Activated effector memory CD4-positive, alpha-beta T cell treated with anti-CD3 and anti-CD28 coated beads, Interleukin-2, amount 50 U/mL, for 16 hours (primary cell): ENCODE results near the gene RNF182.
"Not testable (repeated sequence)": the region's sequence is repeated elsewhere in the genome, so short reads cannot be mapped to it uniquely, and the experiment has no call there.

ENCODE experiments used
- DNase-seq: peaks from one replicate; pipeline ENCODE4 v3.0.0-alpha.2; 2020

The RNF182 gene

DNA sequence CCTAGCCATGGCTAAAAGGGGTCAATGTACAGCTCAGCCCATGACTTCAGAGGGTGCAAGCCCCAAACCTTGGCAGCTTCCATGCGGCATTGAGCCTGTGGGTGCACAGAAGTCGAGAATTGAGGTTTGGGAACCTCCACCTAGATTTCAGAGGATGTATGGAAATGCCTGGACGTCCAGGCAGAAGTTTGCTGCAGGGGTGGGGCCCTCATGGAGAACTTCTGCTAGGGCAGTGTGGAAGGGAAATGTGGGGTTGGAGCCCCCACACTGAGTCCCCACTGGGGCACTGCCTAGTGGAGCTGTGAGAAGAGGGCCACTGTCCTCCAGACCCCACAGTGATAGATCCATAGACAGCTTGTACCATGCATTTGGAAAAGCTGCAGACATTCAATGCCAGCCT, 47.9 kb downstream of the RNF182 start:
- DNase-seq = not testable (repeated sequence)

DNA sequence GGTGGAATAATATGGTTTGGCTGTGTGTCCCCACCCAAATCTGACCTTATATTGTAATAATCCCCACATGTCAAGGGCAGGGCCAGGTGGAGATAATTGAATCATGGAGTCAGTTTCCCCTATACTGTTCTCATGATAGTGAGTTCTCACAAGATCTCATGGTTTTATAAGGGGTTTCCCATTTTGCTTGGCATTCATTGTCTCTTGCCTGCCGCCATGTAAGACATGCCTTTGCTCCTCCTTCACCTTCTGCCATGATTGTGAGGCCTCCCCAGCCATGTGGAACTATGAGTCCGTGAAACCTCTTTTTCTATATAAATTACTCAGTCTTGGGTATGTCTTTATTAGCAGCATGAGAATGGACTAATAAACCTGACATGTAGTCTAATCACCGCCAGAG, 48.7 kb downstream of the RNF182 start:
- not testable (repeated sequence) for DNase-seq

DNA sequence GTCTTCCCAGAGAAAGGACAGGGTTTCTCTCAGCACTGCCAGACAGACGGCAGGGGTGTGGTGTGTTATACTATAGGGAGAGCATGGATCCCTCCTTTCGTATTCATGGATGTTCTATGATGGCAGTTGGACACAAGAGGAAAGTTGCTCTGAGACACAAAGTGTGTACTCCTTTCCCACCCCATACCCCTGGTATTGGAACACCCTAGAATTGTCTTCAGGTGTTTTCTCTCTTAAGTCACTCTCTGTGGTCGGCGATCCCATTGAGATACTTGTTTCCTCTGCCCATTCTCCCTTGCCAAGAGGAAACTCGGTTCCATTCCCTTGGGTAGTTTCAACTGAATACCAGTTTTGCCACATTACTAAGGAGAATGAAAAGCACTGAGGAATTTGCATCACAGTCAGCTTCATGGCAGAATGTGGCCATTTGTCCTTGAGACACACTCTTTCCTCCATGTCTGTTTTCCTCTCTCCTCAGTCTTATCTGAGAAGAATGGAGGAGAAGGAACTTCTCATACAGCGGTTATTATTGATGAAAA, 53.4 kb downstream of the RNF182 start:
- DNase-seq = no peak

DNA sequence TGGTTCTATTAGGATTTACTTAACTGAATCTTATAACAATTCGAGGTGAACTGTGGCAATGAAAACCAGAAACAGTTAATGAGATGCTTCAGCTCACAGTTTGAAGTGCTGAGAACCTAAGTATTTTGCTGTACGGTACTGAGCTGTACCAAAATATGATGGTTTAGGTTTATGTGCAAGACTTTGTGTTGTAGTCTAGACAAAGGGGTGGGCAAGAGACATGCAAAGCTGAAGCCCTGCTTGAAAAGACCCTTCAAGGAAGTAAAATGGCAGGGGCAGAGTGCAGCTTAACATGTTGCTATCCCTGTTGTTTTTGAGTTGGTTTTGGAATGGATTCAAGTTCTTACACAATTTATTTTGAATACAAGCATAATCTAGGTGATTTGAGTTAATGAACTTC, 54.0 kb downstream of the RNF182 start:
- DNase-seq = no peak

DNA sequence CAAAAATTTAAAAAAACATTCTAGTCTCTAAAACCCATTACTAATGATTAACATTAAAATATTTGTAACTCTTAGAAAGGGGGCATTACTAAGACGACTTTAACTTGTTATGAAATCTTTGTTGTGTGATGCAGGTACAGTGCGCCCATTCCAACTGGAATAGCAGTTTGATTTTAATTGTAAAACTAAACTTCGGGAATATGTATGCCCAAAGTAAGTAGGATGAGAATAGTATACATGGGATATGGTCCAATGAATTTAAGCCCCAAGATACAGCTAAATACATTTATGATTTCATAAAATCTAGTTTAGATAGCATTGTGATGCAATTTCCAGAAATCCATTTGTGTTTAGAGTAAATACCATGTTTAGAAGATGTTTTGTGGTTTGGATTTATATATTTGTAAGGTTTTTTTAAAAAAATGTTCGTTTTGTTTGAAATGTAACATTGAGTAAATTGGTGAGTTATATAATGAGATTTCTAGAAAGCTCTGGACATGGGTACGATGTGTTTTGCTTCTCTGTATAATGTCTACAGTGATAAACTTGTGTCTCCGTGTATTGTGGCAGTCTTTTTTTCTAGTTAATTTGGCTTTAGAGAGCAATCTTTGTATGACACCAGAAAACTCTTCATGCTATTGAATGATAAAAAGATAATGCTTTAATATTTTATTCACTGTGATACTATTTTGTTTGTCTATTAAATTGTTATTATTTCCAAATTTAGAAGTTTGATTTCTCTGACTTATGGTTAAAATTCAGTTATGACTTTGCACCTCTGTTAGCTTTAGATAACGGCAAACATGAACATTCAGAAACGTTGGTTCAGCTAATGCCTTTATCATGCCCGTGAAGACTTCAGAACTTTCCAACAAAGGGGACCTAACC, 54.8 kb downstream of the RNF182 start:
- DNase-seq = no peak

DNA sequence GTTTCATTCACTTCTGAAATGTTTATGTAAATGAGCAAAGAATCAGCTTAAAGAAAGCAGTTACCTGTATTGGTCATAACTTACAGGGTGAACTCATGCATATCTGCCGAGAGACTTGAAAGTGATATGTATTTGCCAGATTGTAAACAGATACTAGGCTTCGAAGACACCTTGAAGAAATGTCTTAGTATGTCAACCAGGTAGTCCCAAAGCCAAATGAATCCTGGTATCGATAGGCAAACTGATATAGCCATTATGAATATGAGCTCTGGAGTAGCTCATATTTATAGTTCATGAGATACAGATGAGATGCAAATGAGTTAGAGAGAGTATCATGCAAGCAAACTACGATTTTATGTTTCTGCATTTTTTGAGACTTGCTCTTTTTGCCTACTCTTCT, 55.8 kb downstream of the RNF182 start:
- DNase-seq = no peak

DNA sequence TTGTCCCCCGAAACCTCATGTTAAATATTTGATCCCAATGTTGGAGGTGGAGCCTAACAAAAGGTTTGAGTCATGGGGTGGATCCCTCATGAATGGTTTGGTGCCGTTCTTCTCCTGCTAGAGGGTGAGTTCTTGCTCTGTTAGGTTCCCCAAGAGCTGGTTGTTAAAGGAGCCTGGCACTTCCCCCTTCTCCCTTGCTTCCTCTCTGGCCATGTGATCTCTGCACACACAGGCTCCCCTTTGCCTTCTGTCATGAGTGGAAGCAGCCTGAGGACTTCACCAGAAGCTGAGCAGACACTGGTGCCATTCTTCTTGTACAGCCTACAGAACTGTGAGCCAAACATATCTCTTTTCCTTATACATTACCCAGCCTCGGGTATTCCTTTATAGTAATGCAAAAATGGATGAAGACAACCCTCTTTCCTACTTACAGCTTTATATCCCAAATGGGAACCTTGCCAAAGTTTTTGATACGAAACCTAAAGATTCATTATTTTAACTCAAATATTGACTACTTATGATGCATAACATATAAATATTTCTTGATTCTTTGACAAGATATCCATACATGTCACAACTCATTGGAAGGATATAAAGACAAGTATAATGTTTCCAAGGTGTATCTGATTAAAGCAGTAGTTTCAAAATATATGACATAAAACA, 61.0 kb downstream of the RNF182 start:
- DNase-seq = no peak

DNA sequence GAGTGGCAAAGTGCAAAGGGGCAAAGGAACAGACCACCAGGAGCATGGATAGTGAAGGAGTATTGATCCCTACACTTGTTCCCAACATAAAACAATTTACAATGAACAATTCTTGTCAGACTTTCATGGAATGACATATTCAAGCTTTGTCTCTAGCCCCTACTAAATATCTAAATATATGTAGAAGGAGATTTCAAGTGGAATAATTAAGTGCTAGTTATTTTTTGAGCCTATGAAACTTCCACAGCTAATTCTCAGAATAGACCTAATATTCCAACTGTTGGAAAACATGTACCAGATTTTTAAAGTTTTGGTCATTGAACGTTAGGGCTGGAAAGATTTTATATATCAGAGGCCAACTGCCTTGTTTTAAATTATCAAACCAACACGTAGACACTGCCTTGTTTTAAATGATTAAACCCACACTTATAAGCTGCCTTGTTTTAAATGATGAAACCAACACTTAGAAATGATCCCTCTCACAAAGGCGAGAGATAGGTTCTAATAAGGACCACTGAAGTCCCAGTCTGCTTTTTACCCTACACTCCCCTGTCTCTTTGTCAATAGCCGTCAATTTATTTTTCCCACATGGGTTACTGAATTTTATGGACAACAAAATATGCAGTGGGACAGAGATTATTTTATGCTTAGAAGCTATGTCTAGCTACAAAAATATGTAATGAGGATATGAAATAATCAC, 62.1 kb downstream of the RNF182 start:
- DNase-seq = no peak

DNA sequence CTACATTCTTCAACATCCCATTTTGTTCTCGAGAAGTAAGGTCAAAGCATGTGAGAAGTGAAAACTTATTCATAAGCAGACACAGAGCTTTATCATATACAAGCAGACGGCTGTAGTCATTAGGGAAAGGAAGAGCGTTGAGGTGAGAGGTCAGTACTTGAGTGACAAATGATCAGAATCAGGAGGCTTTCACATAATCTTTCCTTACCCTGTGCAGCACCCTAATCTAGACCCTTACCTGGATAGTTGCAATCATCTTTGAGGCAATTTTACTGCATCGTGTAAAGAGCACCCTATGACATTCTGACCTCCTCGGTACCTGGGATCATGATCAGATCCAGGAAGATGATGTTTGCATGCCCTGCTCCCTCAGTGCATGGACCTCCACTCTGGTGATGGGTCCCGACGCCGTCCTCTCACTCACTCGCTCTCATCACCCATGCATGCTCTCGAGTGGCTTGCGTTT, 62.7 kb downstream of the RNF182 start:
- DNase-seq = no peak

DNA sequence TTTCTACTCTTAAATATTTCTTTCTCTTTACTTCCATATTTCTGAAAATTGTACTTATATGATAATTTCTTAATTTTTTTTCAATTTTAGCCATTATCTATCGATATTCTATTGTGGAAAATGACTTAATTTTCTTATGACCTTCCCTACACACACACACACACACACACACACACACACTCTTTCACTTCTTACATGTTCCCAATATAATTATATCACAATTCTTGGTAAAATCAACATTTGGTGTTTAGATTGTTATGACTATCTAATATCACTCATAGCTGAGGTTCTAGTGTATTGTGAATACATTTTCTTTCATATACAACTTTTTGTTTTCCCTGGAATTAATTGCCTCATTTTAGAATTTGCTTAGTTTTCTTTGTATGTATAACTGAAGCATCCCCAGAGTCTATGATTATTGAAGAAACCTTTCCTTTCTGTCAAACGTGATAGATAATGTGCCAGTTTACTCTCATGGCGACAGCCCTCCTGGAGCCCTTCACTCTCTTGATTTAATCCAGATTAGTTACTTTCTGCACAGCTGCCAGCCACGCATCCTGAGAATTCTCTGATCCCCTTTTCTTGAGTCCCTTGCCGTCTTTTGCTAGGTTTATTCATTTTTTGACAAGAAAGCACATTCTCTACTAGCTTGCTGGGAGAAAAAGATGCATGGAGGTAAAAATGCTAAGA, 63.4 kb downstream of the RNF182 start:
- no peak for DNase-seq

DNA sequence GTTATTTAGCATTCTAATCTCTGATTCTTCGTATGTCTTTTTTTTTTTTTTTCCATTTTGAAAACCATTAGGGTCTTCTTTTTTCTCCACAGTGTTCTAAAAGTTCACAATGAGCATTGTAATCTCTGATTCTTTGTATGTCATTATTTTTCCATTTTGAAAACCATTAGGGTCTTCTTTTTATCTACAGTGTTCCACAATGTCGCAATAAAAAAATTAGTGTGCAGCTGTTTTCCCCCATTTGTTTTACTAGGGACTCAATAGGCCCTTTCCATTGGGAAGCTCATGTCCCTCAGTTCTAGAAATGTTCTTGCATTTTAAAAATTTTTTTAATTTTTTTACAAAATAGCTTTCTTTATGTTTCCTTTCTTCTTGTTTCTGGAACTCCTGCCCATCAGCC, 64.2 kb downstream of the RNF182 start:
- no peak for DNase-seq

DNA sequence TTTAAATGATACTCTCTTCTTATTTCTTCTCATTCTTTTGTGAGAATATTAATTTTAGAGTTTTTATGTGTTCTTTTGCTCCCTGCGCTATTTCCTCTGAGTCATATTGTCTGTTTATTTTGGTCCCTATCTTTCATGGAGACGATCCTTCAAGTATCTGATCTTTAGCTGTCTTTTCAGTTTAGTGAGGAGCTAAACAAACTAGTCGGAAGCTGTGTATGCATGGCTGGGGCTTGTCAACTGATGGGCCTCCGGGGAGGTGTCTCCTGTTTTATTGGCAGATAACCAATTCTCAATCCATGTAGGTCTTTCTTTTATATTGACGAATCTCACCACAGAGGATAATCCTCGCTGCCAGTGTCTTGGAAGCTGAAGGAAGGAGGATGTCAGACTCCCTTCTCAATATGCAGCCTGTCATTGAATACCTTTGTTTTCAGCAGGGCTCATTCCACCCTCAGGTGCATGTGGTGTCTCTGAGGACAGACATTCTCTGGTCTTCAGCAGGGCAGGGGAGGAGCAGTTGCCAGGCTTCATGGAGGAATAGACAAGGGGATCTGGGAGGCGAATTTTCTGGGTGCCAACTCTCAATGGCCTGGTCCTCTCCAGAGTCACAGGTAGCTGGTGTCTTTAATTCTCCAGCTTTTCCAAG, 64.9 kb downstream of the RNF182 start:
- no peak for DNase-seq

DNA sequence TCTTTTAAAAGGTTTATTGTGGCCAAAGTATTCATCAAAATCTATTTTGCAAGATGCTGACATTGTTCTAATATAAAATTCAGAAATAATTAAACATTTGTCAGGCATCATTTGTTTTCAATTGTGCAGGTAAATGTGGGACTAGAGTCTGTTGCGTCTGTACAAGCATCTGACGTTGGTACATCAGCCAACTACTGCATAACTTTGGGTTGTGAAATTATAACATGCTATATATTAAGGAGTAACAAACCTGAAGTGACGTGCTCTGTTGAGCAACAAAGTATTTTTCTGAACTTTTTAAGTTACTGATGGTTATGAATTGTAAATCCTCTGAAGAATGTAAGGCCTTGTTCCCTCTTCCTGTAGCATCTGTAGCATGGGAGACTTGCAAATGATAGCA, 66.0 kb downstream of the RNF182 start:
- no peak for DNase-seq

DNA sequence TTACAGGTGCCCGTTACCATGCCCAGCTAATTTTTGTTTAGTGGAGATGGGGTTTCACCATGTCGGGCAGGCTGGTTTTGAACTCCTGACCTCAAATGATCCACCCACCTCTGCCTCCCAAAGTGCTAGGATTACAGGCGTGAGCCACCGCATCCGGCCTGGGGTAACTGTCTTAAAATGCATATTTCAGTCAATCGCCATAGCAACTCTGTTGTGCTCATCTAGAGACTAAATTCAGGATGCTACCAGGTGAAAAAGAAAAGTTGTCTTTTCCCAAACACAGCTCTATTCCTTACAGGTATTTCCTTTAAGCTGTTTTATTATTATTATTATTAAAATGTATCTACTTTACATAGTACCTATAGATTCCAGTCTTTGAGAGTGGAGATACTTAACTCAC, 66.6 kb downstream of the RNF182 start:
- no peak for DNase-seq

DNA sequence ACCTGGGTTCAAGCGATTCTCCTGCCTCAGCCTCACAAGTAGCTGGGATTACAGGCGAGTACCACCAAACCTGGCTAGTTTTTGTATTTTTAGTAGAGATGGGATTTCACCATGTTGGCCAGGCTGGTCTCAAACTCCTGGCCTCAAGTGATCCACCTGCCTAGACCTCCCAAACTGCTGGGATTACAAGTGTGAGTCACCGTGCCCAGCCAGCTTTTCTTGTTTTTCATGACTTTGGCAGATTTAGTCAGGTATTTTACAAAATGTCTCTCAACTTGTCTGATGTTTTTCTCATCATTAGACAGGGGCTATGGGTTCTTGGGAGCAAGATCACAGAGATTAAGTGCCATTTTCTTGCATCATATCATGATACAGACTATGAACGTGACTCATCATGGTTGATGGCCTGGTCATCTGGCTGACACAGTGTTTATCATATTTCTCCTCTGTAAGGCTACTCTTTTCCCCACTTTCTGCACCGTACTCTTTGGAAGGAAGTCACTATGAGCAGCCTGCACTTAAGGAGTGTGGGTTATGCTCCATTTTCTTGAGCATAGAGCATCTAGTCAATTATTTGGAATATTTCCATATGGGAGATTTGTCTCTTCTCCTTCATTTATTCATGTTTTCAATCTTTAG, 67.8 kb downstream of the RNF182 start:
- no peak for DNase-seq

DNA sequence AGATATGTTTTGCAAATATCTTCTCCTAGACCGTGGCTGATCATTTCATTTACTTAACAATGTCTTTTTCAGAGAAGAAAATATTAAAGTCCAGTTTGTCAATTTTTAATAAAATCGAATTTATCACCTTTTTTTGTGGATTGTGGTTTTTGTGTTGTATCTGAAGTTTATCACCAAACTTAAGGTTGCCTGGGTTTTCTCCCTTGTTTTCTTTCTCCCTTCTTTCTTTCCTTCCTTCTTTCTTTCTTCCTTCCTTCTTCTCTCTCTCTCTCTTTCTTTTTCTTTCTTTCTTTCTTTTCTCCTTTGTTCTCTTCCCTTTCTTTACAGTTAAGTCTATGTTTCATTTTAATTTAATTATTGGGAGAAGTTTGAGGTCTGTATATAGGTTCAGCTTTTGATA, 68.7 kb downstream of the RNF182 start:
- DNase-seq = no peak

DNA sequence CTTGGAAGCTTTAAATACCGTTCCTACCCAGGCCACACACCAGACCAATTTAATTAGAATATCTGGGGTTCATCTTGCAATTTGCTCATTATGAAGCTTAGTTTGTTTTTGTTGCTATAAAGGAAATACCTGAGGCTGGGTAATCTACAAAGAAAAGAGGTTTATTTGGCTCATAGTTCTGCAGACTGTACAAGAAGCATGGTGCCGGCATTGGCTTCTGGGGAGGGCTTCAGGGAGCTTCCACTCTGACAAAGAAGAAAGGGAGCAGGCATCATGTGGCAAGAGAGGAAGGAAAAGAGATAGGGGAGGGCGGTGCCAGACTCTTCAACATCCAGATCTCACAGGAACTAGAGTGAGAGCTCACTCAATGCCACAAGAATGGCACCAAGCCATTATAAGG, 73.6 kb downstream of the RNF182 start:
- DNase-seq = no peak

DNA sequence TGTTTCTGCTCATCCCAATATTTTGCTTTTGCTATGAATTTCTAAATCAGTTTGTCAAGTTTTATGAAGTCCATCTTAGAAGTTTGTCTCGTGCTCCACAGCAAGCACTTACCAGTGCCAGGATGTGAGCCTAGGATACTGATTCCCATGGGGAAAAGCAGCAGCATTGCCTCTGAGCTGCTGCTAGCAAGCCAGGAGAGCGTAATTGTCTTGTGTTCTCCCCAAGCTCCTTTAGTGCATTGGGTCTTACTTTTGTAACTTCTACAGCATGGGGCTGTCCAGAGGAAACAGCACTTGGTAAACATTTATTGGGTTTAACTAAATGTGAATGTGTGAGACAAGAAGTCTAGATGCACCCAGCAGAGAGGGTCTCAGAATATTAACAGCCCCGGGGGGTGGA, 76.1 kb downstream of the RNF182 start:
- DNase-seq = no peak

DNA sequence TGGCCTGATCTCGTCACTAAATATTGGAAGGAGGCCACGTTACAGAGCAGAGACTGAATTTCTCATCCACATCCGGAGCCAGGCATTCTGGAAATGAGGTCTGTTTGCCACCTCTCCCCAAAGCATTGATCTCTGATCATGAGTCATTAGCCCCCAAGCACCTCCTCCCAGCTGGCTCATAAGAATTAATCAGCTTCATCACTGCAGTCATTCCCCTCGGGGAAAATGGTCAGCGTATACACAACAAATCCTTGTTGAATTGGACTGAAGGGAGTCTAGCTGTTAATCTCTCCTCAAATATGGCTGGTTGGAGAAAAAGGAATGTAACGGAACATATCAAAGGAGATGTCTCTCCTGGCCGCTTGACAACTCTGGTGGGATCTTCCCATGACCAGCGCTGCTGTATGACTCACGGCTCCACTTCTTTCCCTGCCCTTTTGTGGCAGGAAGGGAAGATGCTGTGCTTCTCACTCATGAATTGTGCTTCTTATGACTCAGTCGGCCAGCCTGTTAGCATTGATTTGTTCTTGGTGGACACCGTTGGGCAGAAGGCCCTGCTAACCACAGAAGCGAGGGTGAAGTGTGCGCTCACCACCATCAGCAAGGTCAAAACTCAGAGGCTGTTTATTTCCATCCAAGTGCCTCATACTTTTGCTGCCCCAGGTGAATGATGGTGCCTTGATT, 76.7 kb downstream of the RNF182 start:
- DNase-seq = no peak

DNA sequence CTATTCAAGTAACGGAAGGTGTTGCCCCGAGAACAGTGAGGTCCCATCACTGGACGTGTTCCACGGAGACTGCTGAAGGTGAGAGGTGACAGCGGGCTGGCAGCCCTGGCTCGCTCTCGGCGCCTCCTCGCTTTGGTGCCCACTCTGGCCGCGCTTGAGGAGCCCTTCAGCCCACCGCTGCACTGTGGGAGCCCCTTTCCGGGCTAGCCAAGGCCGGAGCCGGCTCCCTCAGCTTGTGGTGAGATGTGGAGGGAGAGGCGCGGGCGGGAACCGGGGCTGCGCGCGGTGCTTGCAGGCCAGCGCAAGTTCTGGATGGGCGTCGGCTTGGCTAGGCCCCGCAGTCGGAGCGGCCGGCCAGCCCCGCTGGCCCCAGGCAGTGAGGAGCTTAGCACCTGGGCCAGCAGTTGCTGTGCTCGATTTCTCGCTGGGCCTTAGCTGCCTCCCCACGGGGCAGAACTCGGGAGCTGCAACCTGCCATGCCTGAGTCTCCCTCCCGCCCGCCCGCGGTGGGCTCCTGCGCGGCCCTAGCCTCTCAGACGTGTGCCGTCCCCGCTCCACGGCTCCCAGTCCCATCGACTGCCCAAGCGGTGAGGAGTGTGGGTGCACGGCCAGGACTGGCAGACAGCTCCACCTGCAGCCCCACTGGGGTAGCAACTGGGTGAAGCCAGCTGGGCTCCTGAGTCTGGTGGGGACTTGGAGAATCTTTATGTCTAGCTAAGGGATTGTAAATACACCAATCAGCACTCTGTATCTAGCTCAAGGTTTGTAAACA, 77.6 kb downstream of the RNF182 start:
- DNase-seq = no peak
